ENCODE results near the gene CUL1.
A peak's percentile ranks its signal among the peaks of the same experiment; 100 is the strongest.

CUL1 gene

DNA sequence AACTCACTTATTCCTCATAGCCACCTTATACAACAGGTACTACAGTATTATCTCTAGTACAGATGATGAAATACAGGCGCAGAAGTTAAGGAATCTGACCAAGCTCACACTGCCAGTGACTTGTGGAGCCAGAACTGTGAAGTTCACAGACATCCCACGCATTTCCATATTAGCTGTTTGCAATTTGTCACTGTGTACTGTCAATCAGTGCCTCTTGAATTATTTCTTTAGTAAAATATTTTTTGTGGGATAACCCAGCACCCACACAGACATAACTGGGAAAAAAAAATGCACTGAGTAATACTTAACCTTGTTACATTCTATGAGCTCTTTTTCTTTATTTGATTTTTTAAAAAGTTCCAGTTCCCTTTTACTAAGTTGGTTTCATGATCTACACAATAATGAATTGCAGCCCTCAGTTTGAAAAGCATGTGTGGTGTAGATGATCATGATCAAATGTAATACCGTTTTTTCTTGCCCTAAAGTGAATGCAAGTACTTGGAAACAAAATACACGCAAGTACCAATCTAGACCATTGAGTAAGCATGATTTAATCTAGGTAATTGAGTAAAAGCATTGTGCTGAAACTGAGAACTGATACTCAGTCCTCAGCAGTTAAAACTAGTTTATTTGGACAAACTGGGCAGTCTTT lies 14.1 kb downstream of the CUL1 start:
- no peak for DNase-seq
- in situ Hi-C loops (cut with MboI; ENCODE audit: low pct_unique_long_range_greater_than_20kb, low sequenced_read_pairs): no loop called here

DNA sequence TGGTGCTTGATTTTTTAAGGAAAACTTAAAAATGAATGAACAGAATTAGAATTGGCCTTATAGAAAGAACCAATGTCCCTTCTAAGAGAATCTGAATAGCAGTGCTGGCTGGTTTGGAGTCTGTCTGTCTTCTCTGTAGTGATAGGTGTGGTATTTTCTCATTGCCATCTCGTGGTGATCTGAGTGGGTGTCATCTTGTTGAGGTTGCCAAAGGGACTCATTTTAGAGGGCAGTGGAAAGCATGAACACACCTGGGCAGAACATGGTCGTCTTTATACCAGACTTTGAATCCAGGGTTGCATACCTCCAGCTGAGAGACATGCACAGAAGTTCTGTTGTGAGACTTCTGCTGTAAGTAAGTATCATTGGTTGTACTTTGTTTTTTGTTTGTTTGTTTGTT lies 15.8 kb downstream of the CUL1 start:
- in situ Hi-C loops (cut with MboI; ENCODE audit: low pct_unique_long_range_greater_than_20kb, low sequenced_read_pairs): no loop called here
- DNase-seq: no peak

DNA sequence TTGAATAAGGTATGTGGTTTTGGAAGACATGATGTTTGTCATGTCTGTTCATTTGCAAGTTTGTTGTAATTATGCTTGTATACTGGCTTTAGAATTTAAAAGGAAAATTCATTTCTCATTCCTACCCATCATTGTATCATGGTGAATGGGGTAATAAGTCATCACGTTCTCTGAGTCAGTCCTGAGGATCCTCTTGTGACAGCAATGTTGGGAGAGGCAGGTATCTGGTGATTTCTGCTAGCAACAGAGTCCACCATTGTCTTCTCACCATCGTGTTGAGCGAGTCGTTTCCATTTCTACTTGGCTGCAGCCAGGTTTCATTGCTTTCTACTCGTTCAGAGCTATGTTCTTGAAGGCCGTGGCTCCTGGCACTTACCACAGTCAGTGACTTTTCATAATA lies 16.3 kb downstream of the CUL1 start:
- in situ Hi-C loops (cut with MboI; ENCODE audit: low pct_unique_long_range_greater_than_20kb, low sequenced_read_pairs): no loop called here

DNA sequence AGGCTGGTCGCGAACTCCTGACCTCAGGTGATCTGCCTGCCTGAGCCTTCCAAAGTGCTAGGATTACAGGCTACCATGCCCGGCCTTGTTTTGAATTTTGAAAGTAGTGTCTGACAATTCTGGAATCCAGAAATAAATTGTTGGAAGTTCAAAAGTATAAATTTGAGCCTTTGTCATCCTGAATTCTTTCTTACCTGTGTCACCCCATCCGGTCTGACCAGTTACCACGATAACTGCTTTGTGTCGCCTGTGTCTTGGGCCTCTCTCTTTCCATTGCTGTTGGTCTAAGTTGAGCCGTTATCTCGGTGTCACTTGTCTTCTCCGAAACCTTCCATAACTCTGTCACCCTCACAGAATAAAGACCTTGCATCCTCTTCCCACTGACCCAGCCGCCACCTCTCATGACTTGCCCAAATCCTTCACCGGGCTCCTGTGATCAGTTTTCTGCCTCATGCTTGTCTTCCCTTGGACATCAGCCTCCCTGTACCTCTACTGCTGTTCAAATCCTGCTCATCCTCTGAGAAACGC lies 18.6 kb downstream of the CUL1 start:
- no peak for DNase-seq
- in situ Hi-C loops (cut with MboI; ENCODE audit: low pct_unique_long_range_greater_than_20kb, low sequenced_read_pairs): no loop called here

More for the DNA sequence above, 16.3 kb downstream of the CUL1 start:
- DNase-seq: no peak

DNA sequence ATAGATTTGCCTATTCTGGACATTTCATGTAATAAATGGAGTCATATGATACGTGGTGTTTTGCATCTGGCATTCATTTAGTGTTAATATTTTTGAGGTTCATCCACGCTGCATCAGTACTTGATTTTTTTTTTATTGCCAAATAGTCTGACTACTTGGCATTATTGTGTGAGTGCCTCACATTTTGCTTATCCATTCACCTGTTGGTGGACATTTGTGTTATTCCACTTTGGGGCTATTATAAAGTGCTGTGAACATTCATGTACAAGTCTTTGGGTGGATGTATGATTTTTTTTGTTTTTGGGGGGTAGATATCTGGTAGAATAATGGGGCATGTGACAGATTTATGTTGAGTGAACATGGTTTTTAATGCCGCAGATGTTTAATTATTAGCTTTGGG lies 19.7 kb downstream of the CUL1 start:
- in situ Hi-C loops (cut with MboI; ENCODE audit: low pct_unique_long_range_greater_than_20kb, low sequenced_read_pairs): no loop called here

DNA sequence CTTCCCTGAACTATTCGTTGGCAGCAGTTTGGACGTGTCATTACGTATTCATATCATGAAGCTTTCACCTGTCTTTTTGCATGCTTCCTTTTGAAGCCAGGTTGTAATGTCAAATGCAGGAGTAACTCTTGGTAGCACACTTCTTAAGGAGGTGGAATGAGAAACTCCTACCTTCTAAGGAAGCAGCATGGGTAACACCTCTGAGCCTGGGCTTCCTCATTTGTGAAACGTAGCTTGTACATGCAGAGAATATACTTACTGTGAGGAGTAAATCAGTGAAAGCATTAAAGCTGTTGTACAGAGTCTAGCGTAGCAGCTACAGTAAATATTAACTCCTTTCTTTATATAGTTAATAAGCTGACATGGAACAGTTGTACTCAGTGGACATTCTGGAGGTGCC lies 21.1 kb downstream of the CUL1 start:
- peak; percentile 14 for DNase-seq
- in situ Hi-C loops (cut with MboI; ENCODE audit: low pct_unique_long_range_greater_than_20kb, low sequenced_read_pairs): no loop called here

More for the DNA sequence above, 19.7 kb downstream of the CUL1 start:
- DNase-seq: no peak

DNA sequence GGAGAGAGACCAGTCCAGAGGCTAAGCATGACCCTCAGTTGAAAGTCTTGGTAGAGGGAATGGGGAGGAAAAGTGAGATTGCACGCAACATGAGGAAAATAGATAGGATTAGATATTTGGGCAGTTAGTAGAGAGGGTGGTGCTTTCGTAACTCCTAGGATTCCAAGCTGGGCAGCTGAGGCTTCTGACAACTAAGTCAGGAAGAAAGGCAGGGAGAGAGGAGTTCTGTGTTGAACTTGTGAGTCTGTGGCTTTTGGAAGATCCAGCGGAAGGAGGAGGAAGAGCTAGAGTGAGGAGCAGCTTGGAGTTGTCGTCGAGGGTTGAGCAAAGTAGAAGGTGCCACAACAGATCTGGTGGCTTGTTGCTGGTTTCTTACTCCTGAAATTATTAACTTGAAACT lies 21.8 kb downstream of the CUL1 start:
- in situ Hi-C loops (cut with MboI; ENCODE audit: low pct_unique_long_range_greater_than_20kb, low sequenced_read_pairs): no loop called here
- DNase-seq: no peak

DNA sequence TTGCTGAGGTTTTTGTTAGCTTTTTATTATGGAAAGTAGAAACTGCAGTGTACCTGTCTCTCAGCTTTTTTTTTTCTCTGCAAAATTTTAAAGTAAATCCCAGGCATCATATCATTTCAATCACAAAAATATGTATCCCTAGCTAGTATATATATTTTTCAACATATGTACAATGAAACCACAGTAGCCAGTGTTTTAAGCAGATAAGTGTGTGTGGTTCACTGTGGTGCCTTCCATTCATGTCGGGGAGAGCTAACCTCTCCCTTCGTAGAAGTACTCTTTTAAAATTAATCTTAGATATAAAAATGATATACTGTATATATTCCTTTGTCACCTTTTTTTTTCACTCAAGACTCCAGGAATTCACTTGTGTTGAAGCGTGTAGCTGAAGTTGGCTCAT lies 22.7 kb downstream of the CUL1 start:
- in situ Hi-C loops (cut with MboI; ENCODE audit: low pct_unique_long_range_greater_than_20kb, low sequenced_read_pairs): no loop called here
- DNase-seq: no peak

DNA sequence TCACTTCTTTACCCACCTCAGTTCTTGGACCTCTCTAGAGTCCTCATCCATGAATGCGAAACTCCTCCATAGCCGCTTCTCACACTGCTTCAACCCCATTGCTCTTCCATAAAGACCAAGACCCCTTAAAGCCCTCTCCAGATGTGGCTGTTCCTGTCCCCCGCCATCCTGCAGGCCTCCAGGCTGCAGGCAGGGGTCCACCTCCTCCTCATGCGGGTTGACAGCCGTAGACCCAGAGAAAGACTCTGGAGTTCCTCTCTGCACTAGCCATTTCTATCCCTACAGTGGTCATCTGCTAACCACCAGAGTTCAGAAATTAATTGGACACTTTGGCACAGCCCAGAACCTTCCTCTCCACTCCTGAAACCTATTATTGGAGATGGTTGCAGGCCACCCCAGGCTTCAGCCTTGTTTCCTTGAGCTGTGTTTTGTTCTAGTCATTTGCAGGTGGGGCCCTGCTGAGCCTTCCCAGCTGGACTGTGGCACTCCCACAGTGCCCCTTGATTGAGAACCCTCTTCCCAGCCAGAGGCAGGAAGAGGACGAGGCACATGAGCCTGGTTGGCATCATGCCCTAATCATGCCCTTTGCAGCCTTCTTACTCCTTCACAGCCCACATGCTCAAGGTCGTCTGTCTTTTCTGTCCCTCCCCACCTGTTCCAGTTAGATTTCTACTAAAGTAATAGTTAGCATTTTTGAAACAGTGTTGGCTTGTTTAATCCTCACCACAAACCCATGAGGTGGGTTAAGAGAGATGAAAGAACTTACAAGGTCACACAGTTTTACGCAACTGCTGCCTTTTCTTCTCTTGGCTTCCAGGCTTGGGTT lies 23.9 kb downstream of the CUL1 start:
- no peak for DNase-seq
- in situ Hi-C loops (cut with MboI; ENCODE audit: low pct_unique_long_range_greater_than_20kb, low sequenced_read_pairs): no loop called here

DNA sequence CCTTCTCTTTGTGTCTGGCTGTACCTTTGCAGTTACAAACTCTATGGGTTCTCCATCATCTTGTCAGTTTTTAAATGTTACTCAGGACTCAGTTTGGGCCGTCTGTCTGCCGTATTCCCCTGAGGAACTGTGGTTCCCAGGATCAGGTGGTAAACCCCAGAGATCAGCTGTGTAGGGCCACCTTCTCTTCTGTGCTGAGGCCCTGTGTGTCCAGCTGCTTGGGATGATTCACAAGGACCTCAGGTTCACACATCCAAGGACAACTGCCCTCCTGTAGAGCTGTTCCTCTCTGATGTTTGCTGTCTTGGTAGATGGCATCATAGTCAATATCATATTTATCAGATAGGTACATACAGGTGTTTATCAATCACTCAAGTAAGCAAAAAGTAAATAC lies 24.5 kb downstream of the CUL1 start:
- in situ Hi-C loops (cut with MboI; ENCODE audit: low pct_unique_long_range_greater_than_20kb, low sequenced_read_pairs): no loop called here
- no peak for DNase-seq

DNA sequence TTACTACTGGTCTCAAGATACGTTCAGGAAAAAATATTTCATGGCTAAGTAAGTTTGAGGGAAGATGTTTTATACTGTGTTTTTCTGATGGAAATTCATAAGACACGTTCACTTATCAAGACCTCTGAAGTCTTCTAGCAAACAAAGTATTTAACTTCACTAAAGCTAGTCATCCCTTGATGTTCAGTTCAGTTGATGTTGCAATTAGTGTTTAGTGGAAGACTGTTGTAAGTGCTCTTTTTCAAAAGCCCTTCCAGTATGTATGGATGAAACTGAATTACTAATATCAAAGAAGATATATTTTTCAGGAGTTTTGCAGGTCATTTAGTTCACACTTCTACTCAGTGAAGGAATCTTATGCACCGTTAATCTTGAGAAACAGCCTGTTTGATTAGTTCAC lies 25.1 kb downstream of the CUL1 start:
- in situ Hi-C loops (cut with MboI; ENCODE audit: low pct_unique_long_range_greater_than_20kb, low sequenced_read_pairs): no loop called here
- no peak for DNase-seq

DNA sequence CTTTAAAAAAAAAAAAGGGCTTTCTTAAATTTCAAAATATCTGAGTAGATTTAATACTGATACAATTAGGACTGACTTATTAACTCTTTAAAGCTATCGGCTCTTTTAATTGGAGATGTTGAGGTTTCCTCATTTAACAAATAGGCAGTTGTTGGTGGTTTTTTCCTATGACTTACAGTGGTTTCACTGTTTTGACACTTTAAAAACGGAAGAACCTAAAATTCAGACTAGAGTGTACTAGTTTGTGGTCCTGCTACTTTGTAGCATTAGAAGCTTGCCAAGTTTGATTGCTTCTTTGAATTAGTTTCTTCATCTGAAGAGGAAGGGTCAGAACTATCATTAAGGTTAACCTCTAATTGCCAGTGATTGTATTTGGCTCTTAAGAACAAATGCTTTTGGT lies 27.7 kb downstream of the CUL1 start:
- peak; percentile 15 for DNase-seq
- in situ Hi-C loops (cut with MboI; ENCODE audit: low pct_unique_long_range_greater_than_20kb, low sequenced_read_pairs): no loop called here

DNA sequence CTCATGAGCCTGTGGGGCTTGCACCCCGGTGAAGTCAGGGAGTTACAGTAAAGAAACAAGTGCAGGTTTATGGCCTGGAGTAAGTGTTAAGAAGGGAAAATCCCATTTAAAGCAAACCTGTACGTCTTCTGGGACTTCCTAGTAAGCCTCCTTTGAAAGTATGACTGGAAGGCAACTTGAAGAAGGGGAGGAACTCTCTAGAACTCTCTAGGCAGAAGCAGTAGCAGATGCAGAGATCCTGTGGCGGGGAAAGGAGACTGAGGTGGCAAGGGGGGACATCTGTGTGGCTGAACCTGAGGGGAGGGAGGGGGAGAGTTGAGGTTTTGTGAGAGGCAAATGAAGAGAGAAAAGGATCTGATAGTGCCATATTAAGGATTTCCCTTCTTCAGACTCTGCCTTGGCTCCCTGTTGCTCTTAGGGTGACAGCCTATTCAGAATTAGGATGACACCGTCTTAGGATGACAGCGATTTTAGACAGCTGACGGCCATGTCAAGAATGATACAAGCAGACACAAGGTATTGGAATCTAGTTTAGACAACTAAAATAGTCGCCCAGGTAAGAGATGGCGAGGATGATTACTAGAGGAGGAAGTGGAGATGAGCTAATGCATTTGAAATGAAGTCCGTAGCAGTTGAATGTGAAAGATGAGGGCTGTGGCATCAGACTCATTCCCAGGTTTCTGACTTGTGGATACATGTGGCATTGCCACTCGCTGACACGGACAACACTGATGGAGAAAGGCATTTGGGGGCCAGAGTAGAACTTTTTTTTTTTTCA lies 29.0 kb downstream of the CUL1 start:
- no peak for DNase-seq
- in situ Hi-C loops (cut with MboI; ENCODE audit: low pct_unique_long_range_greater_than_20kb, low sequenced_read_pairs): no loop called here

DNA sequence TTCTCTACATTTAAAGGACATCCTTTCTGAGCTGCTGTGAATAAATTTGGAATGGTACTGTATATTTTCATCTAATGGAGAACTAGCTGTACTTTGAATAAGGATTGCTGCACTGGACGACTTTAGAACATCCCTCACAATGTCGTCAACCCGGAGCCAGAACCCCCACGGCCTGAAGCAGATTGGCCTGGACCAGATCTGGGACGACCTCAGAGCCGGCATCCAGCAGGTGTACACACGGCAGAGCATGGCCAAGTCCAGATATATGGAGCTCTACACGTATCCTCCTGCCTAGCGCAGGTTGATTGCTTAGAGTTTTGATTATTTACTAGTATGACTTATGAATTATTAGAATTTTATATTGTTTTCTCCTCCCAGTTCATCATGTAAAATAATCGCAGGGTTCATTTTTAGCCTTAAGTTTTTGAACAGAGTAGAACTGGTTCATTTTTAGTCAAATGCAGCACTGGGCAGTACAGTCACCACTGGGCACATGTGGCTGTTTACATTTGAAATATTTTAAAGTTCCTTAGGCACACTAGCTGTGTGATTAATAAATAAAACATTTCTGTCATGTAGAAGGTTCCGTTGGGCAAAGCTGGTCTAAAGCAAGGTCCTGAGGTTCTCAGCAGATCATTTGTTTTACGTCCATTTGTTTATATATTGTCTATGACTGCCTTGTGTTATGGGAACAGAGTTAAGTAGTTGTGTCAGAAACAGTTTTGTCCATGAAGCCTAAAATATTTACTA lies 31.5 kb downstream of the CUL1 start:
- no peak for DNase-seq
- in situ Hi-C loops (cut with MboI; ENCODE audit: low pct_unique_long_range_greater_than_20kb, low sequenced_read_pairs): no loop called here

DNA sequence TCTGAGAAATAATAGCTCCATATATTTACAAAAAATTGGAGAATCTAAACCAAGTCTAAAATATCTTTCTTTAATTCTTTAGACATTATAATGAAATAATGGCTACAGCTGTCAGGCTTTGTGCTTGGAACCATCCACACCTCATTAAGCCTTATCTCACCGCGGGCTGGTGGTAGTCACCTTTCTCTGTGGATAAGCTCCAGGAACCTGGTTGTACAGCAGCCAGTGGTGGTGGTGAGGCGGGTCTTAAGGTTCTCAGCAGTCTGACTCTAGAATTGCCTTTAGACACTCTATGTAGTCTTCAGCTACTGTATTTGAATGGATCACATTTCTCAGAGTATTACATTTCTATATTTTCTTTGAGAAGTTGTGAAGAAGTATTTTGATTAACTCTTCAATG lies 34.2 kb downstream of the CUL1 start:
- in situ Hi-C loops (cut with MboI; ENCODE audit: low pct_unique_long_range_greater_than_20kb, low sequenced_read_pairs): no loop called here
- DNase-seq: no peak

DNA sequence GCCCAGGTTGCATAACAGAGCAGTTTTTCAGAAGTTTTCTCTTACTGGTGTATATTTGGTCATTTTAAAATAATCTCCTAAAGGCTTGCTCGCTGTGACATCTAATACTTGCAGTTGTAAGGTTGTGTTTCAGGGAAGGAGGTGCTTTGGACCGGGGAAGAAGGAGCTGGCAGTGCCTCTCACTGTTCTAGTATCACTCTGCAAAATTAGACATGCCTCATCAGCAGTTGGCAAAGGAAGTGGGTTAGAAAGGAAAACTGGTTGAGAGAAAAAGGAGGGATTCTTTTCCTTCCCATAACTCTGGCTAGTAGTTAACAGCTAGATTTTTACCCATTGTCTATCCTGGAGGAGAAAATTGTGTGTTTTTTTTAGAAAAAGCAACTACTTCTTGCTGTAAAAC lies 34.8 kb downstream of the CUL1 start:
- in situ Hi-C loops (cut with MboI; ENCODE audit: low pct_unique_long_range_greater_than_20kb, low sequenced_read_pairs): no loop called here
- no peak for DNase-seq

DNA sequence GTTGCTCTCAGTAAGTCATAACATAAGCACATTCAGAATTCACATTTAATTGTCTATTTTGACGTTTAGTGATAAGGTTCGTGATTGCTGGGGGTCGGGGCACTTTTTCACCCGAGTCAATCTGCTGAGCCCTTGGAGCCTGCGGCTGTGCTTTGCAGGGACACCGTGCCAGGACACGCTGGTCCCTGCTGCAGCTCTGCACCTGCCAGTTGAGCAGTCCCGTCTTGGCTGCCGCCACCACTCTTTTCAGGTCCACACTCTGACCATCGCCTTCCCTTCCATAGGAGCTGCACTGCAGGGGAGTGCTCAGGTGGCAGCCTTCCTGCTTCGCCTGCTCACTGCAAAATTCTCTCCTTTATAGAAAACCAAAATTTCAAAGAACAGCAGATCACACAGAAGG lies 36.4 kb downstream of the CUL1 start:
- DNase-seq: no peak
- in situ Hi-C loops (cut with MboI; ENCODE audit: low pct_unique_long_range_greater_than_20kb, low sequenced_read_pairs): no loop called here

DNA sequence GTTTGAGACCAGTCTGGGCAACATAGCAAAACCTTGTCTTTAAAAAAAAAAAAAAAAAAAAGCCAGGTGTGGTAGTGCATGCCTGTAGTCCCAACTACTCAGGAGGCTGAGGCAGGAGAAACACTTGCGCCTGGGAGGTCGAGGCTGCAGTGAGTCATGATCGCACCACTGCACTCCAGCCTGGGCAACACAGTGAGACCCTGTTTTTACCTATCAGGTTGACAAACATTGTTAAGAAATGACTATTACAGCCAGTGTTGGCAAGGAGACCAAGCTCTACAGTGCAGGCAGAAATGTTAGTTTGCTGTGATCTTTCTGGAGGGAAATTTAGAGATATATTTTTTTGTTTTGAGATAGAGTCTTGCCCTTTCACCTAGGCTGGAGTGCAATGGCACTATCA lies 37.3 kb downstream of the CUL1 start:
- no peak for DNase-seq
- in situ Hi-C loops (cut with MboI; ENCODE audit: low pct_unique_long_range_greater_than_20kb, low sequenced_read_pairs): no loop called here

DNA sequence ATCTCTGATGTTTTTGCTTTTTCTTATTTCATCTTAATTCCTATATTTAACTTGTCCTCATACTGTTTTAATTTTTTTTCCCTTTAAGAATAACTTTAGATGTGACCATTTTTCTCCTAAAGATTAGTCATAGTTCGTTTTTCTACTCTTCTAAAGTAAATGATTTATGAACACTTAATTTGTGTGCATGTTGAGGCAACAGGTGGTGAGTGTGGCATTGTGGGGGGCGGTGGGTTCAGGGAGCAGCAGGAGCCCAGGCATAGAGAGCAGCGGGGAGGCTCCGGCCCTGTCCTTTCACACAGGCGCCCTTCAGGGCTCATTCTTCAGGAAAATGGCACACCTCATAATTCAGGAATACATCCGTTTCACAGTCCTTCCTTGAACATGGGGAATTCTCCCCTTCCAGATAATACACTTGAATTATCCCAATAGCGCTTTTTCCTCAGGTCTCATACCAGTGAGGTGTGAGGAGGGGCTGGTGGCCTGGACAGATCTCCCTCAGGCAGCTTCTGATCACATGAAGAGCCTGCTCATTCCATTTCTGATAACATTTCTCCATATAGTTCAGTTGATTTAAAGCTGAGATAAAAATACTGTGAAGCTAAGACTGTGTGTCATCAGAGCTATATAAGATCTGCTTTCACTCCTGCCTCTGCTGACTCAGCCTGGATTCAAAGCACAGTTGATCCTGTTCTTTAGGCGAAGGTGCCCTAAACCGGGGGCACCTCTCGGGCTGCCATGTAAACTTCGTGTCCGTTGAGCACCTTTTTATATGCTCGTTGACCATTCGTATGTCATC lies 40.2 kb downstream of the CUL1 start:
- in situ Hi-C loops (cut with MboI; ENCODE audit: low pct_unique_long_range_greater_than_20kb, low sequenced_read_pairs): no loop called here
- DNase-seq: no peak
